ENCODE measurements around the gene LANCL1. TPM values are rescaled to one million over a fixed set of nuclear protein-coding genes. Genes with fewer than 3 reads are reported as not detected.

LANCL1 gene
- total RNA-seq, 1 experiment from 2014 or later = 44.6 TPM

DNA sequence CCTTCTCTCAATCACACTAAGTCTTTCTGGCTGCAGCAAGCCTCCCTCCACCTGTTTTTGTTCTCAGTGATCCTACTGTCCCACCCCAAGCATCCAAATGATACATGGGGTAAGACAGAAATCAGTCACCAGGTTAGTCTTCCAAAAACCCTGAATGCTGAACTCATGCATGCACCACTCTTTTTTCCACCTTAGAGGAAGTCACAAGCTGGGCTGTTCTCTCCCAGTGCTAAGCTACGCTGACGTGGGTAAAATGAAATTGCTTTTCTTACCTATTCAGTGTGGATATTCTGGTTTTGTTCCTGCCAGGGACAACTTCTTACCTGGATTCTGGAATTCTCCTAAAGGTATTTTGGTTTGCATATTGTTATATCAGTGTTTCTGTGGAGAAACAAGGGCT, 54.2 kb downstream of the LANCL1 start:
- DNase-seq (ENCODE audit: low read depth) = no peak
- in situ Hi-C loops (cut with HindIII; ENCODE audit: low pct_unique_long_range_greater_than_20kb, low sequenced_read_pairs) = no loop called here

- DNase-seq (ENCODE audit: low read depth) = peak; percentile 40
- in situ Hi-C loops (cut with HindIII; ENCODE audit: low pct_unique_long_range_greater_than_20kb, low sequenced_read_pairs) = no loop called here
Observed at GRCh38 chr2:210421916-210422315, 54.6 kb downstream of the LANCL1 start.

DNA sequence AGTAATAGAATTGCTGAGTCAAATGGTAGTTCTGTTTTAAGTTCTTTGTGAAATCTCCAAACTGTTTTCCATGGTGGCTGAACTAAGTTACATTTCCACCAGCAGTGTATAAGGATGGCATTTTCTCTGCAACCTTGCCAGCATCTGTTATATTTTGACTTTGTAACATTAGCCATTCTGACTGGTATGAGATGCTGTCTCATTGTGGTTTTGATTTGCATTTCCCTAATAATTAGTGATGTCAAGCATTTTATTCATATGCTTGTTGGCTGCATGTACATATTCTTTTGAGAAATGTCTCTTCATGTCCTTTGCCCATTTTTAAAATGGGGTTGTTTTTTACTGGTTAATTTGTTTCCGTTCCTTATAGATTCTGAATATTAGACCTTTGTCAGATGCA, 63.9 kb downstream of the LANCL1 start:
- DNase-seq (ENCODE audit: low read depth) = no peak
- in situ Hi-C loops (cut with HindIII; ENCODE audit: low pct_unique_long_range_greater_than_20kb, low sequenced_read_pairs) = no loop called here

- no peak for DNase-seq (ENCODE audit: low read depth)
- in situ Hi-C loops (cut with HindIII; ENCODE audit: low pct_unique_long_range_greater_than_20kb, low sequenced_read_pairs) = no loop called here
Observed at GRCh38 chr2:210410542-210410941, 66.0 kb downstream of the LANCL1 start.

- in situ Hi-C loops (cut with HindIII; ENCODE audit: low pct_unique_long_range_greater_than_20kb, low sequenced_read_pairs) = no loop called here
Observed at GRCh38 chr2:210399440-210400041, 77.0 kb downstream of the LANCL1 start.

GRCh38 chr2:210392469-210392881, 84.1 kb downstream of the LANCL1 start:
- DNase-seq (ENCODE audit: low read depth) = no peak
- in situ Hi-C loops (cut with HindIII; ENCODE audit: low pct_unique_long_range_greater_than_20kb, low sequenced_read_pairs) = no loop called here

More at GRCh38 chr2:210399440-210400041, 77.0 kb downstream of the LANCL1 start:
- DNase-seq (ENCODE audit: low read depth) = no peak

DNA sequence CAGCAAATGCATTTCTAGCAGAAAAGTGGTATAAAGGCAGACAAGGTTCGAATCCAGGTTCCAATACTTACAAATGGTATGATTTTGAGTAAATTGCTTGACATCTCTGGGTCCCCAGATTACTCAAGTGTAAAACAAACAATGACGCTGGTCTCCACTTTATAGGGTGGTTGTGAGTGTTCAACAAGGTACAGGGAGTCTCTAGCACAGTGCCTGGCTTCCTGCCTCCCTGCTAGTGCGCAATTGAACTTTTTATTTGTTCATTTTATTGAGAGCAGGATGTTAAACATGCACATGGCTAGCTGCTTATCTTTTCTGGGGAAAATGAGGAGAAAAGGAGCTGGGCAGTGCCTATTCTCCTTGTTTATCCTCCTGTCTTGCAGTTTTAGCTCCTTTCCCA, 86.7 kb downstream of the LANCL1 start:
- in situ Hi-C loops (cut with HindIII; ENCODE audit: low pct_unique_long_range_greater_than_20kb, low sequenced_read_pairs) = no loop called here
- DNase-seq (ENCODE audit: low read depth) = no peak

DNA sequence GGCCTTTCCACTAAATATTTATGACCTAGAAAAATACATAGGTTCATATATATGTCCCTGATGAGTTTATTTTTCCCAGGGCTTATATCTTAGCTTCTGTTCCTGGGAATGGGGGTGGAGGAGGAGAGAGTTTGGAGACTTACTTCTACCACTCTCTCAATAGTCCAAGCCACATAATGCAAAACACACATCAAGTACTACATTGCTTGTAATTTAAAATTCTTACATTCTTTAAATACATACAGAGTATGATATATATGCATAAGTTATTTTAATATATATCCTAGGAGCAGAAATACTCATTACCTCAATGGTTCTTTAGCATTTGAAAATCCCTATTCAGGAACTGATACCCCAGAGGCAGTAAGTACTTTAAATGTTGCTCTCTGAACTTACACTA, 88.4 kb downstream of the LANCL1 start:
- in situ Hi-C loops (cut with HindIII; ENCODE audit: low pct_unique_long_range_greater_than_20kb, low sequenced_read_pairs) = no loop called here
- no peak for DNase-seq (ENCODE audit: low read depth)

DNA sequence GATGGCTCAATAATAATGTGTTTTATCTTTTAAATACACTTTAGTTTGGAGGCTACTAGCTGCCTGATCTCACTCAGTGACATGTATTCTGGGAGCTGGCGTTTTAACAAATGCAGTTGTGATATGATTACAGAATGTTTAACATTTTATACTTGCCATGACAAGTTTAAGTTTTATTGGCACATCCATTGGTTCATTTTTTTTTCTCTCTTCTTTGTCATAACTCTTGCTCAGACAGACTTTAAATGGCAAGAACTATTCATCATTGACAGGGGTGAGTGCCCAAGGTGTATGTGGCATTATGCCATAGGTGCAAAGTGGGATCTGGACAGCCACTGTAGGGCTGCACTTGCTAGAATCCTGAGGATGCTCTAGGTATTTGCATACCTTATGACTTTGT, 89.5 kb downstream of the LANCL1 start:
- in situ Hi-C loops (cut with HindIII; ENCODE audit: low pct_unique_long_range_greater_than_20kb, low sequenced_read_pairs) = no loop called here
- DNase-seq (ENCODE audit: low read depth) = no peak

Other genes starting within 250 kb of the LANCL1 start
- not detected in 2 replicates for gene MYL1, start 161.6 kb downstream of the LANCL1 start, total RNA-seq (2014; rRNA removed; shearing (Covaris generic); ENCODE audit: low replicate concordance)
- gene CPS1, start 79.8 kb upstream of the LANCL1 start, total RNA-seq (2014; rRNA removed; shearing (Covaris generic); ENCODE audit: low replicate concordance) = 0.23 and 0.95 TPM in 2 replicates